Progenitor cell of endocrine pancreas (in vitro differentiated cells): ENCODE data around the gene C1R. TPM values are rescaled to one million over a fixed set of nuclear protein-coding genes. Genes with fewer than 3 reads are reported as not detected.

Experiments
- DNase-seq: peaks from one replicate; pipeline ENCODE4 v3.0.0; 2021; ENCODE audit warnings: low spot score; ENCODE audit not compliant: unreplicated experiment
- H3K27ac Mint-ChIP-seq: 2 replicates; pipeline ENCODE4 v1.8.0; 2021; ENCODE audit warnings: mild to moderate bottlenecking, moderate library complexity, mixed read lengths
- H3K27me3 Mint-ChIP-seq: 2 replicates; pipeline ENCODE4 v1.8.0; 2021; ENCODE audit warnings: mixed read lengths
- H3K36me3 Mint-ChIP-seq: 2 replicates; pipeline ENCODE4 v1.8.0; 2022; ENCODE audit warnings: mixed read lengths; ENCODE audit not compliant: insufficient read depth
- H3K4me1 Mint-ChIP-seq: 2 replicates; pipeline ENCODE4 v1.8.0; 2021; ENCODE audit warnings: low read depth, mixed read lengths
- H3K4me3 Mint-ChIP-seq: 2 replicates; pipeline ENCODE4 v1.8.0; 2021; ENCODE audit warnings: low read depth, mild to moderate bottlenecking, moderate library complexity, mixed read lengths
- H3K9me3 Mint-ChIP-seq: 2 replicates; pipeline ENCODE4 v1.8.0; 2021; ENCODE audit warnings: low read depth, mixed read lengths
- CTCF ChIP-seq: fragments of 200-600 bp; sonication (generic); IDR thresholded peaks from one replicate; pipeline ENCODE4 v1.5.0; 2021; ENCODE audit warnings: antibody characterized with exemption, mild to moderate bottlenecking; ENCODE audit not compliant: unreplicated experiment
- total RNA-seq: library from RNA; stranded (reverse); gene quantifications from 2 replicates; pipeline ENCODE4 v1.2.1, GENCODE V29; 2021

Gene C1R
- total RNA-seq, 1 donor from 2014 or later = 10.2 TPM

- Mint-ChIP-seq H3K4me3 (peak overlapping the region; percentile 27), H3K27ac (peak overlapping the region; percentile 85), H3K4me1 (peaks cover 40% of the 10 kb centered on the region), H3K27me3 (no peaks in the 10 kb centered on the region), H3K9me3 (no peaks in the 10 kb centered on the region), H3K36me3 (peaks cover 3% of the 10 kb centered on the region)
- TF ChIP-seq CTCF = no peak
- no peak for DNase-seq
Measured at GRCh38 chr12:7123806-7124522, 31.7 kb upstream of the C1R start.

DNA sequence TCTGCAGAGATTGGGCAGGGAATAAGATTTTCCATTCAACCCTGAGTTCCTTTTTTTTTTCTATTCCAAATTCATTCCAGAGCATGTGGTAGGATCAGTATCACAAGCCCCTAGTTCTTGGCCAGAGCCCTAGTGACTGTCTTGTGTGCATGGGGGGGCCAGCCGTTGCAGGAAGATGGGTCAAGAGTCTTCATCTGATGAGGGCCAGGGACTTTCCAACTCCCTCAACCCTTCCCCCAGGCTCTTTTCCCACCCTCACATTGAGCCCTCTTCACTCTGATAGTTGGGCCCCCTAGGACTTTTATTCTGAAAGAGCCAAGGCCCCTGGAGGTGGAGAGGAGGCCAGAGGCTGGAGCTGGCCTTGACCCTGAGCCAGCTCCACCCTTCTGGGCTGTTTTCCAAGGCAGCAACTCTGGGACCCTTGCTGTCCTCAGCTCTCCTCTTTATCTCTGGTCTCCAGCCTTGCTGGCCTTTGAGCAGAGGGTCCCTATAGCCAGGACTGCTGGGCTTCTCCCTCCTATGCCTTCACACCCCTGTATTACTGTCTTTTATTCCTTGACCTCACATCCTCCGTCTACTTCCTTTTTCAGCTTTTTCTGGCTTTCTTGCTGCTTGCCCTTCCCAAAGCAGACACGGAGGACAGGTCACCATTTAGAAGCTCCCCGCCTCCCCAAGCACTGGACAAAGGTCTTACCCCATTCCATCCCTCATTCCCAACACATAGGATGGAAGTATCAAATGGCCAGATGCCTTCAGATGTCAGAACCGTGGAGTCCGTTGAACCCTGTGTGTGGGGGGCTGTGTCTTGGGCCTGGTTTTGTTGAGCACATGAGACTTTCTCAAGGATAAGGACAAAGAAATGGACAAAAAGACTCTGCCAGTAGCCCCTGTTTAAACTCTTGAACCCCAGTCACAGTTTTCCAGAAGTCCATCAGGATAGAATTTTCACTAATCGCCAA, 30.8 kb upstream of the C1R start:
- TF ChIP-seq CTCF = no peak
- peak overlapping the region; percentile 85 for H3K27ac Mint-ChIP-seq
- no peaks in the 10 kb centered on the region for H3K27me3 Mint-ChIP-seq

DNA sequence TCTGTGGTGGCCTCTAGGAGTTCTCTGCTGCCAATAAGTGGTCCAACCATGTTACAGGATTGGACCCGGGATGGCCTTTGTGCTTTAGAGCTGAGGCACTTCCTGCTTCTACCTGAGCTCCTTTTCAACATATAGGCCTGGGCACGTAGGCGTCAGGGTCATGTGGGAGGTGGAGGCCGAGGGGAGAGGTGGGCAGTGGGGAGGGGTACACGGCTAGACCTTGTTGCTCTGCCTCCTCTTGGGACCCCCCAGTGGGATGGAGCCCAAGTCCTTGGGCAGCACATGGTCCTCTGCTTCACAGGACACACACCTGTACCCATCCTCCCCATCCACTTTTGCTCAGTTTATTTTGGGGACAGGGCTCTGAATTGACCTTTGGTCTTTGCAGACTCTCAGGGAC, 29.1 kb upstream of the C1R start:
- TF ChIP-seq CTCF = no peak
- Mint-ChIP-seq H3K27ac (no peak overlapping the region), H3K4me1 (peaks cover 25% of the 10 kb centered on the region), H3K27me3 (no peaks in the 10 kb centered on the region), H3K9me3 (no peaks in the 10 kb centered on the region), H3K4me3 (no peak overlapping the region), H3K36me3 (peaks cover 7% of the 10 kb centered on the region)
- DNase-seq = no peak

More for the DNA sequence above, 30.8 kb upstream of the C1R start:
- Mint-ChIP-seq H3K36me3 (peaks cover 5% of the 10 kb centered on the region), H3K4me3 (no peak overlapping the region), H3K4me1 (peaks cover 31% of the 10 kb centered on the region), H3K9me3 (no peaks in the 10 kb centered on the region)
- DNase-seq = no peak

DNA sequence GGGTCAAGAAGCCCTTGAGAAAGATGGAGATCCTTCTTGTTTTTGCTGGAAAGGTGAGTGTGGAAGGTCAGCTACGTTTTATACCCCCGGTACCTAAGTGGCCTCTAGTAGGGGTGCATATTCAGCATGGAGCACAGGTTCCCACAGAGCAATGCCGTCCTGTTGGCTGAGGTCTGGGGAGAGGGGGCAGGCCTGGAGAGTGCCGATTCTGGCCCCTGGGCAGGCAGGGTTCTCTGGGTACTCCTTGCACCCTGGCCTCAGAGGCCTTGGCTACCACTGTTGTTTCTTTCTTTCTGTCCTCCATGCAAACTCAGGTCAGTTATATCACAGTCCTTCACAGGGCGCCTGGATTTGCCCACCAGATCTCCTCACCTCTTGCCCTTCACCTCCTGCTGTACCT, 27.9 kb upstream of the C1R start:
- no peak for DNase-seq
- Mint-ChIP-seq H3K4me3 (no peak overlapping the region), H3K27ac (no peak overlapping the region), H3K4me1 (peaks cover 20% of the 10 kb centered on the region), H3K27me3 (no peaks in the 10 kb centered on the region), H3K36me3 (peaks cover 7% of the 10 kb centered on the region), H3K9me3 (no peaks in the 10 kb centered on the region)
- no peak for TF ChIP-seq CTCF

GRCh38 chr12:7118881-7119280, 26.6 kb upstream of the C1R start:
- H3K27me3 Mint-ChIP-seq = no peaks in the 10 kb centered on the region
- H3K27ac Mint-ChIP-seq = no peak overlapping the region
- no peak for TF ChIP-seq CTCF
- H3K9me3 Mint-ChIP-seq = no peaks in the 10 kb centered on the region
- no peak overlapping the region for H3K4me3 Mint-ChIP-seq
- H3K36me3 Mint-ChIP-seq = peaks cover 7% of the 10 kb centered on the region
- DNase-seq = no peak
- H3K4me1 Mint-ChIP-seq = peaks cover 8% of the 10 kb centered on the region
